GM23248 (cell line): ENCODE measurements around the gene EAPP.
"Not testable (repeated sequence)": the region's sequence is repeated elsewhere in the genome, so short reads cannot be mapped to it uniquely, and the experiment has no call there.

ENCODE experiments used
- EZH2 ChIP-seq: fragments of 200-600 bp; sonication (generic); IDR thresholded peaks from 2 replicates; pipeline ENCODE4 v1.6.1; 2018; ENCODE audit warnings: antibody characterized with exemption, mild to moderate bottlenecking; ENCODE audit not compliant: insufficient read depth, poor library complexity, severe bottlenecking
- EZH2phosphoT487 ChIP-seq: fragments of 200-600 bp; sonication (generic); IDR thresholded peaks from 2 replicates; pipeline ENCODE4 v1.6.1; 2018; ENCODE audit warnings: antibody characterized with exemption, moderate library complexity, mild to moderate bottlenecking, low read depth; ENCODE audit not compliant: insufficient read depth

DNA sequence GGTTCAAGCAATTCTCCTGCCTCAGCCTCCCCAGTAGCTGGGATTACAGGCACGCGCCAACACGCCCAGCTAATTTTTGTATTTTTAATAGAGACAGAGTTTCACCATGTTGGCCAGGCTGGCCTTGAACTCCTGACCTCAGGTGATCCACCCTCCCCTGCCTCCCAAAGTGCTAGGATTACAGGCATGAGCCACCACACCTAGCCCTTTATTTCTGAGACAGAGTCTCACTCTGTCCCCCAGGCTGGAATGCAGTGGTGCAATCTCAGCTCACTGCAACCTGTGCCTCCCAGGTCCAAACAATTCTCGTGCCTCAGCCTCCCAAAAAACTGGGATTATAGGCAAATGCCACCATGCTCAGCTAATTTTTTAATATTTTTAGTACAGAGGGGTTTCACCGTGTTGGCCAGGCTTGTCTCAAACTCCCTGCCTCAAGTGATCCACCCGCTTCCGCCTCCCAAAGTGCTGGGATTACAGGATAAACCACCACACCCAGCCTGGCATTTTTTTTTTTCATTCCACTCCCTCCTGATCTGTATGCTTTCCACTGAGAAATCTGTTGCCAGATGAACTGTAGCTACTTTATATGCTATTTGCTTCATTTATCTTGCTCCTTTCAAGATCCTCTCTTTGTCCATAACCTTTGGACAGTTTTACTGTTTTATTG lies 19.1 kb downstream of the EAPP start:
- TF ChIP-seq EZH2, EZH2phosphoT487: not testable (repeated sequence)
